SK-N-MC (cell line): ENCODE results near the gene COL5A3.

Experiments used
- EZH2 ChIP-seq: fragments of 200-600 bp; sonication (generic); IDR thresholded peaks from one replicate; pipeline ENCODE4 v1.6.1; 2017; ENCODE audit warnings: antibody characterized with exemption
- POLR2AphosphoS5 ChIP-seq: IDR thresholded peaks from 2 replicates; pipeline ENCODE4 v1.6.1; 2012; ENCODE audit warnings: mild to moderate bottlenecking, low read depth, low read length, borderline replicate concordance

- no peak for TF ChIP-seq POLR2AphosphoS5
- TF ChIP-seq EZH2: no peak
Measured at GRCh38 chr19:9968820-9969687, 41.2 kb downstream of the COL5A3 start.
